ENCODE measurements around the gene FNTB.
"Not testable (repeated sequence)": the region's sequence is repeated elsewhere in the genome, so short reads cannot be mapped to it uniquely, and the experiment has no call there.

Gene FNTB

GRCh38 chr14:65054471-65055085, 67.9 kb downstream of the FNTB start:
- DNase-seq = no peak

- no peak for DNase-seq
Observed at GRCh38 chr14:65057695-65058094, 71.0 kb downstream of the FNTB start.

- DNase-seq = no peak
Observed at GRCh38 chr14:65062096-65063075, 75.7 kb downstream of the FNTB start.

- DNase-seq = no peak
Observed at GRCh38 chr14:65065719-65066118, 79.0 kb downstream of the FNTB start.

- no peak for DNase-seq
Observed at GRCh38 chr14:65069874-65070413, 83.2 kb downstream of the FNTB start.

GRCh38 chr14:65070471-65070976, 83.8 kb downstream of the FNTB start:
- peak; percentile 23 for DNase-seq

- no peak for DNase-seq
Observed at GRCh38 chr14:65071544-65071943, 84.8 kb downstream of the FNTB start.

- DNase-seq = peak; percentile 41
Observed at GRCh38 chr14:65072256-65072655, 85.6 kb downstream of the FNTB start.

GRCh38 chr14:65072937-65073336, 86.2 kb downstream of the FNTB start:
- DNase-seq = no peak

- no peak for DNase-seq
Observed at GRCh38 chr14:65073605-65074201, 87.0 kb downstream of the FNTB start.

GRCh38 chr14:65074449-65075150, 87.9 kb downstream of the FNTB start:
- DNase-seq = no peak

GRCh38 chr14:65075628-65076325, 89.1 kb downstream of the FNTB start:
- DNase-seq = no peak

GRCh38 chr14:65077318-65077717, 90.6 kb downstream of the FNTB start:
- no peak for DNase-seq

- DNase-seq = no peak
Observed at GRCh38 chr14:65079201-65079600, 92.5 kb downstream of the FNTB start.

GRCh38 chr14:65079768-65080167, 93.1 kb downstream of the FNTB start:
- no peak for DNase-seq

GRCh38 chr14:65080960-65081747, 94.5 kb downstream of the FNTB start:
- no peak for DNase-seq

GRCh38 chr14:65082930-65083329, 96.2 kb downstream of the FNTB start:
- DNase-seq = no peak

- DNase-seq = no peak
Observed at GRCh38 chr14:65084554-65085505, 98.1 kb downstream of the FNTB start.

GRCh38 chr14:65086686-65087085, 100.0 kb downstream of the FNTB start:
- DNase-seq = not testable (repeated sequence)

GRCh38 chr14:65087835-65088234, 101.1 kb downstream of the FNTB start:
- DNase-seq = not testable (repeated sequence)
